HepG2 (cell line): ENCODE measurements around the gene CCN2. TPM values are rescaled to one million over a fixed set of nuclear protein-coding genes. Genes with fewer than 3 reads are reported as not detected.

Experiments used
- DNMT3B ChIP-seq: conservative IDR thresholded peaks from 2 replicates; pipeline ENCODE4 v1.6.1; 2016; ENCODE audit warnings: missing biosample characterization, control low read depth
- DRAP1 ChIP-seq: IDR thresholded peaks from 2 replicates; pipeline ENCODE4 v1.6.1; 2016; ENCODE audit warnings: missing genetic modification reagents, missing compliant biosample characterization
- KDM5A ChIP-seq: fragments of 200-600 bp; sonication (generic); IDR thresholded peaks from 2 replicates; pipeline ENCODE4 v1.7.0; 2018; ENCODE audit warnings: antibody characterized with exemption, mild to moderate bottlenecking, low read length, borderline replicate concordance
- MIER3 ChIP-seq: IDR thresholded peaks from 2 replicates; pipeline ENCODE4 v1.6.1; 2016; ENCODE audit warnings: missing compliant biosample characterization, borderline replicate concordance
- PAWR ChIP-seq: sonication (generic); formaldehyde crosslinking; IDR thresholded peaks from 2 replicates; pipeline ENCODE4 v1.4.0; 2020; ENCODE audit warnings: missing genetic modification reagents, mild to moderate bottlenecking, borderline replicate concordance
- POLR2AphosphoS5 ChIP-seq: IDR thresholded peaks from 2 replicates; pipeline ENCODE4 v1.6.1; 2012; ENCODE audit warnings: low read depth, low read length
- PPARG ChIP-seq: conservative IDR thresholded peaks from 2 replicates; pipeline ENCODE4 v1.6.1; 2016; ENCODE audit warnings: missing biosample characterization, missing genetic modification reagents
- TFE3 ChIP-seq: IDR thresholded peaks from 2 replicates; pipeline ENCODE4 v1.6.1; 2016
- ZBTB40 ChIP-seq, 2 experiments: fragments of 450-650 bp in 1 of 2; sonication (generic) in 1 of 2; formaldehyde crosslinking in 1 of 2; IDR thresholded peaks; 2 replicates each; pipeline versions ENCODE4 v1.6.1 to v1.8.0; 2016 to 2022; ENCODE audit warnings: antibody characterized with exemption in 1 of 2, mild to moderate bottlenecking in 1 of 2, missing genetic modification reagents in 1 of 2
- ZNF124 ChIP-seq: sonication (generic); formaldehyde crosslinking; IDR thresholded peaks from 2 replicates; pipeline ENCODE4 v1.4.0; 2020; ENCODE audit warnings: missing genetic modification reagents
- ZNF264 ChIP-seq: sonication (generic); formaldehyde crosslinking; IDR thresholded peaks from 2 replicates; pipeline ENCODE4 v1.4.0; 2020; ENCODE audit warnings: missing genetic modification reagents
- ZNF460 ChIP-seq: sonication (generic); formaldehyde crosslinking; IDR thresholded peaks from 2 replicates; pipeline ENCODE4 v1.5.1; 2020; ENCODE audit warnings: missing genetic modification reagents, mild to moderate bottlenecking, borderline replicate concordance
- polyA plus RNA-seq, 8 experiments: library from polyadenylated mRNA; depleted of rRNA in 3 of 8; stranded (reverse) in 7 of 8; unstranded in 1 of 8; fragments of >200 nt; fragmentation: Illumina TruSeq in 4 of 8; extraction: Trizol in 4 of 8; gene quantifications; 2 replicates each; pipeline versions ENCODE4 v1.2.1 to v1.2.3, GENCODE V29; 2011 to 2016; ENCODE audit warnings: low read depth in 4 of 8, missing spikeins in 1 of 8, mixed read lengths in 1 of 8; ENCODE audit not compliant: insufficient read depth in 1 of 8
- total RNA-seq, 5 experiments: library from RNA; depleted of rRNA; stranded (reverse); fragments of >200 nt; fragmentation: Illumina TruSeq; extraction: Trizol; gene quantifications; 2 replicates each; pipeline ENCODE4 v1.2.3, GENCODE V29; 2016; ENCODE audit warnings: low read depth in 1 of 5
- TF ChIP-seq, protein P1 (sequence below): sonication (generic); IDR thresholded peaks from 2 replicates; pipeline ENCODE4 v1.6.1; 2016; ENCODE audit warnings: low read depth, borderline replicate concordance
- TF ChIP-seq, protein P2 (sequence below): sonication (generic); formaldehyde crosslinking; conservative IDR thresholded peaks from 2 replicates; pipeline ENCODE4 v1.4.0; 2020; ENCODE audit warnings: missing genetic modification reagents

The CCN2 gene
- total and polyA plus RNA-seq, 2 of the 13 experiments (the other 11 are each of a cell fraction or from before 2014, with no cell fraction given): 34.7 to 316 TPM

- peak; percentile 24; the same call in 1 of the 2 replicates for TF ChIP-seq TFE3
- TF ChIP-seq, protein P1, sequence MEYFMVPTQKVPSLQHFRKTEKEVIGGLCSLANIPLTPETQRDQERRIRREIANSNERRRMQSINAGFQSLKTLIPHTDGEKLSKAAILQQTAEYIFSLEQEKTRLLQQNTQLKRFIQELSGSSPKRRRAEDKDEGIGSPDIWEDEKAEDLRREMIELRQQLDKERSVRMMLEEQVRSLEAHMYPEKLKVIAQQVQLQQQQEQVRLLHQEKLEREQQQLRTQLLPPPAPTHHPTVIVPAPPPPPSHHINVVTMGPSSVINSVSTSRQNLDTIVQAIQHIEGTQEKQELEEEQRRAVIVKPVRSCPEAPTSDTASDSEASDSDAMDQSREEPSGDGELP: peak; percentile 18; the same call in 1 of the 2 replicates
- TF ChIP-seq DRAP1 (CRISPR knock-in tag): peak; percentile 9; the same call in 1 of the 2 replicates
- TF ChIP-seq ZNF460 (CRISPR knock-in tag): no peak
- TF ChIP-seq KDM5A: 0 out of 2 replicates have a peak, but pooled peaks have one; percentile 13
- TF ChIP-seq ZNF264: peak; percentile 84
- TF ChIP-seq ZBTB40 (IDR thresholded peaks at IDR 0.05): peak; percentile 92
- peak; percentile 68; the same call in 1 of the 2 replicates for TF ChIP-seq ZBTB40 (CRISPR knock-in tag; IDR thresholded peaks at IDR 0.05)
- TF ChIP-seq PPARG (CRISPR knock-in tag): 0 out of 2 replicates have a peak, but pooled peaks have one; percentile 9
- TF ChIP-seq MIER3 (CRISPR knock-in tag): peak; percentile 17; the same call in 1 of the 2 replicates
- TF ChIP-seq PAWR (CRISPR knock-in tag): 0 out of 2 replicates have a peak, but pooled peaks have one; percentile 48
- TF ChIP-seq, protein P2, sequence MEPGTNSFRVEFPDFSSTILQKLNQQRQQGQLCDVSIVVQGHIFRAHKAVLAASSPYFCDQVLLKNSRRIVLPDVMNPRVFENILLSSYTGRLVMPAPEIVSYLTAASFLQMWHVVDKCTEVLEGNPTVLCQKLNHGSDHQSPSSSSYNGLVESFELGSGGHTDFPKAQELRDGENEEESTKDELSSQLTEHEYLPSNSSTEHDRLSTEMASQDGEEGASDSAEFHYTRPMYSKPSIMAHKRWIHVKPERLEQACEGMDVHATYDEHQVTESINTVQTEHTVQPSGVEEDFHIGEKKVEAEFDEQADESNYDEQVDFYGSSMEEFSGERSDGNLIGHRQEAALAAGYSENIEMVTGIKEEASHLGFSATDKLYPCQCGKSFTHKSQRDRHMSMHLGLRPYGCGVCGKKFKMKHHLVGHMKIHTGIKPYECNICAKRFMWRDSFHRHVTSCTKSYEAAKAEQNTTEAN (CRISPR knock-in tag): peak; percentile 68; the same call in 1 of the 2 replicates
- no peak for TF ChIP-seq ZNF124 (CRISPR knock-in tag)
- peak; percentile 83 for TF ChIP-seq POLR2AphosphoS5
- 0 out of 2 replicates have a peak, but pooled peaks have one; percentile 20 for TF ChIP-seq DNMT3B (CRISPR knock-in tag)
Observed at GRCh38 chr6:131946992-131947955, 3.9 kb downstream of the CCN2 start (continued).
